SK-N-DZ (cell line): ENCODE results near the gene OAS2. TPM values are rescaled to one million over a fixed set of nuclear protein-coding genes. Genes with fewer than 3 reads are reported as not detected.

Source experiments
- DNase-seq: peaks from one replicate; pipeline ENCODE4 v3.0.0-alpha.2; 2015; ENCODE audit warnings: low spot score
- polyA plus RNA-seq, 2 experiments: library from polyadenylated mRNA; depleted of rRNA; stranded (reverse); fragments of >200 nt; gene quantifications; 2 replicates each; pipeline ENCODE4 v1.2.3, GENCODE V29; 2014

OAS2 gene
- not detected in 2 replicates for polyA plus RNA-seq (2014; cell fraction: cytosol; rRNA removed)
- polyA plus RNA-seq (2014; cell fraction: nucleus; rRNA removed): not detected in 2 replicates

- no peak for DNase-seq
These were observed at the start of gene OAS2 for GRCh38 chr12:112978163-112979040. TSS of gene OAS2 (plus strand) at chr12:112978519. CDS start at chr12:112978609, 90 bp downstream.

GRCh38 chr12:112928978-112929377 lies 49.3 kb upstream of the OAS2 start:
- no peak for DNase-seq

- DNase-seq: no peak
These were observed 48.6 kb upstream of the OAS2 start for GRCh38 chr12:112929715-112930114.

- DNase-seq: no peak
These were observed 48.0 kb upstream of the OAS2 start for GRCh38 chr12:112930350-112930749.

GRCh38 chr12:112932485-112933128 lies 45.7 kb upstream of the OAS2 start:
- DNase-seq: no peak

GRCh38 chr12:112933129-112933505 lies 45.2 kb upstream of the OAS2 start:
- no peak for DNase-seq

- no peak for DNase-seq
These were observed 42.1 kb upstream of the OAS2 start for GRCh38 chr12:112936264-112936663.

DNA sequence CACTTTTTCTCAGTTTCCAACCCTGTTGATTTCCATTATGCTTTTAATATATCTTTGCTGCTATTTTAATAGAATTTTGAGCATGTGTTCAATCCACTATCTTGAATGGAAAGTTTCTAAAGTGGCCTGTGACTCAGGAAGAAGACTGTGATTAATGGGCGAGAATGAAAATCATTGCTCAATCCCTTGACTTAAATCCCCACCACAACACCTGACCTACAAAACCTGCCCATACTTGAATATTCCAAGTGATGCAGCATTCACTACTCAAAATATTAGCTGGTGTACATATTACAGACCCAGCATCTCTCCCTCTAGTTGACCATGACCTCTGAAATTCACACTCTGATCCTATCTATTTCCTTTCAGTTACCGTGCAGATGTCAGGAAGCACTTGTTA lies 41.4 kb upstream of the OAS2 start:
- no peak for DNase-seq

DNA sequence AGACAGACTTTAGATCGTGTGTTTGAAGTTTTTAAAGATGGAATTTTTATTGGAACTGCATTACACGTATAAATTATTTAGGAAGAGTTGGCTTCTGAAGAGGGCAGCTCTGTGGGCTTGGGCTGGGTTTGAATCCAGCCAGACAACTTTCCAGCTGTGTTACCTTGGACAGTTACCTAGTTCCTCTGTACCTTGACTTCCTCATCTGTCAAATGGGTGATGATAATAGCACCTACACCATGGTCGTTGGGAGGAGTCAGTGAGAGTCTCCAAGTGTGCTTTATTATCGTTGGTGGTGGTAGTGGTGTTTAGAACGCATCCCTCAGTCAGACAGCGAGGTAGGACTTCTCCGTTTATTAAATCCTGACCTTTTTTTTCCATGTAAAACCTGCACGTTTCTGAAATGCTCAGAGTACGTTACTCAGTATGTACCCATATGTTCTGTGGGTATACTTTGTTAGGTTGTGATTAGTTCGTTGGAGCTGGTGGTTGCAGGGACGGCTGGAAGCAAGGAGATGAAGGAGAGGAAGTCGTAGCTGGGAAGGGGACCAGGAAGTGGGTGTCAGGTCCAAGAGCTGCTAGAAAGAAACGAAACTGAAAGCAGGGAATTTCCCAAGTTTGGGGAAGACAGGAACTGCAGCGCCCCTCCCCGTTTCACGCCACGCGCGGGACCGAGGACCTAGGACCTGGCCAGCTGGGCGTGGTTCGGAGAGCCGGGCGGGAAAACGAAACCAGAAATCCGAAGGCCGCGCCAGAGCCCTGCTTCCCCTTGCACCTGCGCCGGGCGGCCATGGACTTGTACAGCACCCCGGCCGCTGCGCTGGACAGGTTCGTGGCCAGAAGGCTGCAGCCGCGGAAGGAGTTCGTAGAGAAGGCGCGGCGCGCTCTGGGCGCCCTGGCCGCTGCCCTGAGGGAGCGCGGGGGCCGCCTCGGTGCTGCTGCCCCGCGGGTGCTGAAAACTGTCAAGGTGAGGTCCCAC lies 40.3 kb upstream of the OAS2 start, which contains the start of gene OAS3:
Gene OAS3, plus strand, starts transcription at position 734 of the 979 bp plus-strand sequence. Its CDS starts 57 bp downstream, at position 791.
- DNase-seq: no peak

- no peak for DNase-seq
These were observed 39.6 kb upstream of the OAS2 start for GRCh38 chr12:112938751-112939150.

DNA sequence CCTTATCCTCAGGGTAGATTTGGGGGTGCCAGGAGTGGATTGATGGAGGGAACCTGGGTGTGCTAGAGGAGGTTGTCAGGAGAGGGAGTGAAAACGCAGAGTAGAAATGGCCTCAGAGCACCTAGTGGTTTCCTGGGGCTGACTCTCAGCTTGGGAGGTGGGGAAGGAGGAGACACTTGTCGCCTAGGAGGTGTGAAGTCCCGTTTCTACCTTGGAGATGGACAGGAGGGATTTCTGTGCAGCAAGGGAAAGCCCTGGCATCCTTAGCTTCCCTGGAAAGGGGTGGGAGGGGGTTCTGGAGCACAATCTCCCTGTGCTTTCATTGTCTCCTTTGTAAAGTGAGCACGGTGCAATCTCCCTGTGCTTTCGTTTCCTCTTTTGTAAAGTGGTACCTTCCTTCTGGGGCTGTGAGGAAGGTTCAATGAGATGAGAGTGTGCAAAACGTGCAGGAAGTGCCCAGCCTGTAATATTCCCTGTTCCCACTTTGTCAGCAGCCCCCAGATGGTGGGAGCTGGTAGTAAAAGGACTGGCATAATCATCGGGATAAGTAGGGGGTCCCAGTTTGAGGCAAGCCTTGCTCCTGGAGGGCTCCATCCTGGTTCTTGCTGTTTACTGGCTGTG lies 38.4 kb upstream of the OAS2 start:
- no peak for DNase-seq

DNA sequence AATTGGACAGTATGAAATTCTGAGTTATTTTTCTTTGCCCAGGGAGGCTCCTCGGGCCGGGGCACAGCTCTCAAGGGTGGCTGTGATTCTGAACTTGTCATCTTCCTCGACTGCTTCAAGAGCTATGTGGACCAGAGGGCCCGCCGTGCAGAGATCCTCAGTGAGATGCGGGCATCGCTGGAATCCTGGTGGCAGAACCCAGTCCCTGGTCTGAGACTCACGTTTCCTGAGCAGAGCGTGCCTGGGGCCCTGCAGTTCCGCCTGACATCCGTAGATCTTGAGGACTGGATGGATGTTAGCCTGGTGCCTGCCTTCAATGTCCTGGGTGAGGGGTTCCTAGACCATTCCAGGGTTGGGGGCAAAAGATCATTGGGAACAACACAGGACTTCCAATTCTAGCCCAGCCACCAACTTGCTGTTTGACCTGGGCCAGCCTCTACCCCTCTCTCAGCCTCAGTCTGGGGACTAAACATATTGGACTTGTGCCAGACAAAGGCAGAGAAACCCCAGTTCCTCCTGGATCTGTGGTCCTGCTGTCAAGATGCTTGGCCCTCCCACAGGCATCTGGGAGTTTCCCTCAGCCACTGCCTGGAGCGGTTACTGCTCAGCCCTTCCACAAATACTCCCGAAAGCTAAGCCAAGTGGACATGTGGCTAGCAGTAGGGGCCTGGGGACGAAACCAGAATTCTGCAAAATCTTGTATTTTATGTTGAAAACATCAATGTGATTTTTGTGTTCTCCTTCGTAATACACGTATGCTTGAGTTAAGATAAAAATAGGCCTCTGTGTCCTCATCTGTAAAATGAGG lies 36.6 kb upstream of the OAS2 start:
- no peak for DNase-seq

- no peak for DNase-seq
These were observed 35.7 kb upstream of the OAS2 start for GRCh38 chr12:112942572-112942971.

GRCh38 chr12:112944024-112944690 lies 34.2 kb upstream of the OAS2 start:
- no peak for DNase-seq

DNA sequence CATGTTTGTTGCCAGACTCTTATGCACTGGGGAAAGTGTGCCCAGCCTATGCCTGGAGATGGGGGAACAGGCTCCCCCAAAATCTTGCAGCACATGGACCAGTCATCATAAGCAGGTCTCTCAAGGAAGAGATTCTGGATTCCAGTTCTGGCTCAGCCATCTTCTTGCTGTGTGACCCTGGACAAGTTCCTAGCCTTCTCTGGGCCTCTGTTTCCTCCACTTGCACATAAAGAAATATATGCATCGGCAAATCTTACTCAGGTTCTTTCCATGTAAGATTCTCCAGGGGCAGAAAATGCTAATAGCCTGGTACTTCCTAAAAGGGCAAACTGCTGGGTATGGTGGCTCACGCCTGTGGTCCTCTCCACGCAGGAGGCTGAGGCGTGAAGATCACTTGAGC lies 32.8 kb upstream of the OAS2 start:
- DNase-seq: no peak

DNA sequence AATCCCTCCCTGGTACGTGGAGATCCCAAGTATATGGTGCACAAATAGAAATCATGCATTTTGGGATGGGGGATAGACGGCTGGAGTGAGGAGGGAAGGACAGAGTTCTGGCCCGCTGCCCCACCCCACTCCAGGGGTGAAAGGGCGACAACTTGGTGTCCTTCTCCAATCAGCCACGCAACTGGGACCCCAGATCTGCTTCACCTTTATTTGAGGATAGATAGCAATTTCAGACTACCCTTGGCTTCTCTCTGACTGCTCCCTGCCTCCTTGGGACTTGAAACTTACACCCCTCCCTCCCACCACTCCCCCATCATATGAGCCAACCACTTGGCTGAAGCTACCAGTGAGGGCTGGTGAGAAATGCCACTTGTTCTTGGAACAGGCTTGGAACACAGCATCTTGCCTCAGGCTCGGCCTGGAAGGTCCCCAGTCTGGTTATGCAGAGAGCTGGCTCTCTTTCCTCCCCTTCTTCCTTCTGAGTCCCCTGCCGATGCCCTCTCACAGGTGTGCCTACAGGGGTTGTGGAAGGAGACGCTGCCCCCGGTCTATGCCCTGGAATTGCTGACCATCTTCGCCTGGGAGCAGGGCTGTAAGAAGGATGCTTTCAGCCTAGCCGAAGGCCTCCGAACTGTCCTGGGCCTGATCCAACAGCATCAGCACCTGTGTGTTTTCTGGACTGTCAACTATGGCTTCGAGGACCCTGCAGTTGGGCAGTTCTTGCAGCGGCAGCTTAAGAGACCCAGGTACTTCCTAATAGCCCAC lies 31.9 kb upstream of the OAS2 start:
- DNase-seq: no peak

DNA sequence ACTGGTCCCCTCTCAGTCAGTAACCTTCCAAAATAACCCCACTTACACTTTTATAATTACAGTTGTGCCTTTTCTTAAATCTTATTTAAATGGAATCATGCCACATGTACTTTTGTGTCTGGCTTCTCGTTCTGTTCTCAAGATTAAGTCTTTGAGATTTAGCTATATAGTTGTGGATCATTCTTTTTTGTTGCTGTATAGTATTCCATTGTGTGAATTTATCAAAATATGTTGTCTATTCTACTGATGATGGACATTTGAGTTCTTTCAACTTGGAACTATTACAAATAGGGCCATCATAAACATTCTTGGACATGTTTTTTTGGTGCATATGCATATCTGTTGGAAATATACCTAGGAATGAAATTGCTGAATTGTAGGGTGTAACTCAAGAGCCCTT lies 31.0 kb upstream of the OAS2 start:
- no peak for DNase-seq

GRCh38 chr12:112947761-112948160 lies 30.6 kb upstream of the OAS2 start:
- DNase-seq: no peak

DNA sequence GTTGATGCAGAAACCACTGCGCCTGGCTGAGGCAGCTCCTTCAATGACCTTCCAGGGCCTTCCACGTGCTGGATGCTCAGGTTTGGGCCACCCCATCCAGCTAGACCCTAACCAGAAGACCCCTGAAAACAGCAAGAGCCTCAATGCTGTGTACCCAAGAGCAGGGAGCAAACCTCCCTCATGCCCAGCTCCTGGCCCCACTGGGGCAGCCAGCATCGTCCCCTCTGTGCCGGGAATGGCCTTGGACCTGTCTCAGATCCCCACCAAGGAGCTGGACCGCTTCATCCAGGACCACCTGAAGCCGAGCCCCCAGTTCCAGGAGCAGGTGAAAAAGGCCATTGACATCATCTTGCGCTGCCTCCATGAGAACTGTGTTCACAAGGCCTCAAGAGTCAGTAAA lies 29.5 kb upstream of the OAS2 start:
- DNase-seq: no peak
